ENCODE results near the gene ZBTB25. TPM values are rescaled to one million over a fixed set of nuclear protein-coding genes. Genes with fewer than 3 reads are reported as not detected.

The ZBTB25 gene
- total RNA-seq, 2 experiments from 2014 or later: 32.7 to 40.0 TPM

DNA sequence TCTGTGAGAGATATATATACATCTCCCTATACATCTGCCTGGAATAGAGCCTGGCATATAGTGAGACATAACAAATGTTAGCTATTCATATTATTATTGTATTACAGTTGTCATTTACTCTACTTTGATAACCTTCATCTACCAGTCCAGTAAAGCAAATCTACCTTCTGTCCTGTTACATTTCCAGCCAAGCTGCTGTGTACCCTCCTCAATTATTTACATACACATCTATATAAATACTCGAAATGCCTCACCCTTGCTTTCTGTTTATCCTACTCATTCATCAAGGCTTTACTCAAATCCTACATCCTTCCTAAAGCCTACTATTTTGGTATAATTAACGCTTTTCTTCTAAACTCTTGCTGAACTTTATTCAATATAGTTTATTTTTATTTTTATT, 9.6 kb upstream of the ZBTB25 start:
- Mint-ChIP-seq H3K4me1 (peaks cover 70% of the 10 kb centered on the region), H3K9me3 (ENCODE audit: low read depth) (no peaks in the 10 kb centered on the region), H3K36me3 (ENCODE audit: low read depth) (peaks cover 16% of the 10 kb centered on the region), H3K4me3 (no peak overlapping the region), H3K27me3 (no peaks in the 10 kb centered on the region), H3K27ac (no peak overlapping the region)
- POLR2A ChIA-PET: no interaction called here
- no peak for ATAC-seq
- no peak for DNase-seq
- intact Hi-C loops (cut with DNase I, micrococcal nuclease): no loop called here
- CTCF ChIA-PET: interaction anchor here (1.2 kb wide), 1 partner anchor 10 kb away, joined by 3 read pairs; the partner anchor contains the start of gene ZBTB25

DNA sequence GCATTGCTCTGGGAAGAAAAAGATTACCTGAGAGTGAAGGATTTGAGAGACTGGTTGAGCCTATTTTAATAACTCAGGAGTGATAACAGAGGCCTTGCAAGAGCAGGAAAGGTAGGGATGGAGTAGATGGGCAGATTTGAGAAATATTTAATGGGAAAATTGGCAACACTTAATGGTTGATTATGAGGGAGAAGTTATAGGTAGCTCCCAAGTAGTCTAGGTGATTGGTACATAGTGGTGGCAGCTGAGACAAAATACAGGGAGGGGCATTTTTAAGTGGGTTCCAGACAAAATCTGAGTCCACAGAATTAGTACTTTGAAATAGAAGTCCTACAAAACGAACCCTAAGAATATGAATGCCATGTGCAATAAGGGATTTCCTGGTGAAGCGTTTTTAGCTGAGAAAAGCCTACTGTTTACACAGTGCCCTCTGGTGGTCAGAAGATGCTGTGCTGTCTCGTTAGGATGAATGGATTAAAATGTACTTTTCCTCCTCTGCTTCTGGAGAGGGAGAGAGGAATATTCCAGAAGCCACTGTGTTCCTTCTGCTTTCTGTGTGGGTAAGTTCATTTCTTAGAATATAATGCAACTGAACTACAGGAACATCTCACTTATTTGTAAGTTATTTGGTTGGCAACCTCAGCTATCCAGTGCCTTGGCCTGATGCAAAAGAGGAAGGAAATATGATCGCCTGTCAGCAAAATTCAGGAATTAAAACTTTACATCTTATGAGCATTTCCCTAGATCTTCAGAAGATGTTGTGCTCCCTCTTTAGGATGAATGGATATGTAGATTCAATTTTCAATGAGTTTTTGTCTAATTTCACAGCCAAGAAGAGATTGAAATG, 7.4 kb upstream of the ZBTB25 start:
- H3K27ac Mint-ChIP-seq: peak overlapping the region; percentile 85
- ATAC-seq: no peak

DNA sequence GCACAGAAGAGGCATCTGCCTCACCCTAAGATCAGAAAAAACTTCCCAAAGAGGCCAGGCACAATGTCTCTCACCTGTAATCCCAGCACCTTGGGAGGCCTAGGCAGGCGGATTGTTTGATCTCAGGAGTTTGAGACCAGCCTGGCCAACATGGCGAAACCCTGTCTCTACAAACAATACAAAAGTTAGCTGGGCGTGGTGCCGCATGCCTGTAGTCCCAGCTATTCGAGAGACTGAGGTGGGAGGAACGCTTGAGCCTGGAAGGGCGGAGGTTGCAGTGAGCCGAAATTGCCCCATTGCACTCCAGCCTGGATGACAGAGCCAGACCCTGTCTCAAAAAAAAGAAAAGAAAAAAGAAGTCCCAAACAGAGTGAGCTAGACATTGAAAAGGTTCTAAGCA, 5.4 kb upstream of the ZBTB25 start:
- Mint-ChIP-seq H3K4me1 (peaks cover 66% of the 10 kb centered on the region), H3K9me3 (ENCODE audit: low read depth) (no peaks in the 10 kb centered on the region), H3K36me3 (ENCODE audit: low read depth) (peaks cover 33% of the 10 kb centered on the region), H3K27ac (peak overlapping the region; percentile 85), H3K27me3 (no peaks in the 10 kb centered on the region), H3K4me3 (peak overlapping the region; percentile 24)
- CTCF ChIA-PET: interaction anchor here (0.7 to 2.8 kb wide), 7 partner anchors 12 to 165 kb away, joined by 3 to 20 read pairs (median 3); partner anchors contain the start of gene HSPA2
- intact Hi-C loops (cut with DNase I, micrococcal nuclease): loop anchor here (5.0 to 10.0 kb wide), 6 partner anchors 644 to 1034 kb away; partner anchors contain the start of genes FUT8 (in 1 of the 2), PPP2R5E (in 1 of the 2), SGPP1 (in 1 of the 2) and WDR89 (in 1 of the 2)
- no peak for ATAC-seq
- DNase-seq: no peak
- POLR2A ChIA-PET: interaction anchor here (1.5 kb wide), 1 partner anchor 32 kb away, joined by 4 read pairs; the partner anchor contains the start of gene HSPA2

More for the DNA sequence above, 7.4 kb upstream of the ZBTB25 start:
- Mint-ChIP-seq H3K4me3 (peak overlapping the region; percentile 24), H3K27me3 (no peaks in the 10 kb centered on the region), H3K36me3 (ENCODE audit: low read depth) (peaks cover 24% of the 10 kb centered on the region), H3K4me1 (peaks cover 73% of the 10 kb centered on the region), H3K9me3 (ENCODE audit: low read depth) (no peaks in the 10 kb centered on the region)
- ChIA-PET POLR2A (interaction anchor here (0.9 to 1.2 kb wide), 3 partner anchors 9 to 124 kb away, joined by 3 to 8 read pairs (median 3); partner anchors contain the start of gene HSPA2), CTCF (interaction anchor here (0.6 to 2.8 kb wide), 29 partner anchors 9 to 171 kb away, joined by 3 to 34 read pairs (median 6); partner anchors contain the start of genes HSPA2 and MTHFD1)
- peak; percentile 76 for DNase-seq
- intact Hi-C loops (cut with DNase I, micrococcal nuclease): loop anchor here (1.0 to 2.0 kb wide), 3 partner anchors 44 to 167 kb away; no protein-coding TSS in a partner anchor

DNA sequence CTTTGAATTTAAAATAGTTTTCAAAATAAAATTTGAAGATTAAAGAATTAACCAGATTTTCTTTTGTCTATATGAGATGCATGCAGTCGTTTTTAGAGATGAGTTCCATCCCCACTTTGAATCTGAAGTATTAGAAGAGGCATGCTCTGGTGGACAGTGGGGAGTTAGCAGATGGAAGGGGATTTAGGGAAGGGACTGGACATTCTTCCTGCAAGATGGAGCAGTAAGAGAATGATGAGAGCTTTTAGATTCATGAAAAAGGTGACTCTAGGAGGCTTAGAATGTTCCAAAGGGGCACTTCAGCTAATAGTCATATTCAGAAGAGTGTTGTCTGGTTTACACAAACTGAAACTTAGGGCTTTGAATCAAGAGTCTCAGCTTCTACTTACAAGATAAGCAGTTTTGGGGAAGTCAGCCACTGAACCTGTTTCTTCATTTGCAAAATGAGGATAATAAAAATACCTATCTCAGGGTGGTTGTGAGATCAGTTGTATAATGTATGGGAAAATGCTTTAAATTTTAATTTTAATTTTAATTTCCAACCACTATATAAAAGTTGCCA, 4.7 kb upstream of the ZBTB25 start:
- Mint-ChIP-seq H3K4me1 (peaks cover 62% of the 10 kb centered on the region), H3K27ac (peak overlapping the region; percentile 95), H3K9me3 (ENCODE audit: low read depth) (no peaks in the 10 kb centered on the region), H3K4me3 (peak overlapping the region; percentile 98), H3K36me3 (ENCODE audit: low read depth) (peaks cover 33% of the 10 kb centered on the region), H3K27me3 (no peaks in the 10 kb centered on the region)
- DNase-seq: no peak
- no peak for ATAC-seq
- ChIA-PET CTCF (interaction anchor here (0.6 to 1.3 kb wide), 8 partner anchors 12 to 79 kb away, joined by 3 to 4 read pairs (median 3); partner anchors contain the start of gene HSPA2), POLR2A (interaction anchor here (0.8 to 1.5 kb wide), 3 partner anchors 32 to 120 kb away, joined by 3 to 5 read pairs (median 4); partner anchors contain the start of genes HSPA2 and MTHFD1)
- intact Hi-C loops (cut with DNase I, micrococcal nuclease): loop anchor here (5.0 to 10.0 kb wide), 6 partner anchors 643 to 1033 kb away; partner anchors contain the start of genes FUT8 (in 1 of the 2), PPP2R5E (in 1 of the 2), SGPP1 (in 1 of the 2) and WDR89 (in 1 of the 2)

DNA sequence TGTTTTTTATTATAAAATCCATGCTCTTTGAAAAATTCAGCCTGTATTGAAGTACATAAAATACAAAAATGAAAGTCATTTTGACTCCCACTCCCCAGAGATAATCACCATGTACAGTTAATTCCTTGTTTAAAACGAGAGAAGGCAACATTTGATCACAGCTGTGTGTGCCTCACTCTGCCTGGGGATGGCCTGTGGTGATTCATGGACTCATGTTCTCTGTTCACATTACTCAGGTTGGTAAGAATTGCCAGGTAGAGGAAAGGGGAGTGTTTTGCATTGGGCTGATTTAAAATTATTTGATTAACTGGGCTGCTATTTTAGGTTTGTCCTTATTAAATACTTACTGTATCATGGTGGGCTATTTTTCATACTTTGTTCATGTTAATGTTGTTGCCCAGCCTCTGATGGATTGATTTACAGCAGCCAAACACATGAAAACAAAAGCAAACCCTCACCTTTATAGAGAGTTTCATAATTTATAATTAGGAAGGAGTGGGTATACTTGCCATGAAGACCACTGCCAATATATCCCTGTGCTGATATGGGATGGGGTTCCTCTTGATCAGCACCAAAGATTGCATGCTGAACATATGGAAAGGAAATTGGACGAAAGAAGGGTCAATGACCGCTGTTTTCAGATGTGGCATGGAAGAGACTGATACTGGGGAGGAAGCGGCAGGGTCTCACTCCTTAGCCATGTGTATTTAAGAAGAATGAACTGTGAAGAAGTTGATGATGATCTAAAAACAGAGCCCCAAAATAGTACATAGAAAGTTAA, 3.9 kb upstream of the ZBTB25 start:
- ChIA-PET POLR2A (interaction anchor here (0.7 to 1.5 kb wide), 4 partner anchors 33 to 707 kb away, joined by 3 to 5 read pairs (median 4); partner anchors contain the start of genes HSPA2 and MTHFD1), CTCF (interaction anchor here (0.6 to 1.3 kb wide), 4 partner anchors 11 to 41 kb away, joined by 3 read pairs; no protein-coding TSS in a partner anchor)
- peak; percentile 9 for ATAC-seq
- peak overlapping the region; percentile 95 for H3K27ac Mint-ChIP-seq
- H3K9me3 Mint-ChIP-seq (ENCODE audit: low read depth): no peaks in the 10 kb centered on the region
- peaks cover 62% of the 10 kb centered on the region for H3K4me1 Mint-ChIP-seq
- no peaks in the 10 kb centered on the region for H3K27me3 Mint-ChIP-seq
- intact Hi-C loops (cut with DNase I, micrococcal nuclease): loop anchor here (5.0 to 10.0 kb wide), 6 partner anchors 643 to 1033 kb away; partner anchors contain the start of genes FUT8 (in 1 of the 2), PPP2R5E (in 1 of the 2), SGPP1 (in 1 of the 2) and WDR89 (in 1 of the 2)
- H3K4me3 Mint-ChIP-seq: peak overlapping the region; percentile 98
- H3K36me3 Mint-ChIP-seq (ENCODE audit: low read depth): peaks cover 37% of the 10 kb centered on the region
- DNase-seq: peak; percentile 73

DNA sequence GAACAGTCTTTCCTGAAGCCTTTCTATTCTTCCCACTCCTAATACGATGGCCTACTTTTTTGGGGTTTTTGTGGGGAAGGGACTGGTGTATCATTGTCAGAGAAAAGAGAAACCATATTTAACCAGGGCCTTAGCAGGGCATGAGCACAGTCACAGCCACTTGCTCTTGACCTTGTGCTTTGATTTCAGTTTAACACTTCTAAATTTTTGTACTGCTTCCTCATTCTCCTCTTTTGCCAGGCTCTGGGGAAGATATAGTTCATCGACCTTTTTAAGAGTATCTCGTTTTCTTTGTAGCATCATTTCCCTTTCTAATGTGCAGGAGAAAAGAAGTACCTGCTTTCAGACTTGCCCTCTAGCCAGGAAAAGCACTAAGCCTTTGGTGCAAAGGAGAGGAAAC, 3.1 kb upstream of the ZBTB25 start:
- H3K4me3 Mint-ChIP-seq: peak overlapping the region; percentile 98
- H3K27ac Mint-ChIP-seq: peak overlapping the region; percentile 95
- no peak for DNase-seq
- CTCF ChIA-PET: no interaction called here
- peaks cover 45% of the 10 kb centered on the region for H3K36me3 Mint-ChIP-seq (ENCODE audit: low read depth)
- intact Hi-C loops (cut with DNase I, micrococcal nuclease): loop anchor here (5.0 to 10.0 kb wide), 6 partner anchors 642 to 1032 kb away; partner anchors contain the start of genes FUT8 (in 1 of the 2), PPP2R5E (in 1 of the 2), SGPP1 (in 1 of the 2) and WDR89 (in 1 of the 2)
- H3K9me3 Mint-ChIP-seq (ENCODE audit: low read depth): no peaks in the 10 kb centered on the region
- H3K4me1 Mint-ChIP-seq: peaks cover 60% of the 10 kb centered on the region
- POLR2A ChIA-PET: no interaction called here
- H3K27me3 Mint-ChIP-seq: no peaks in the 10 kb centered on the region
- no peak for ATAC-seq

DNA sequence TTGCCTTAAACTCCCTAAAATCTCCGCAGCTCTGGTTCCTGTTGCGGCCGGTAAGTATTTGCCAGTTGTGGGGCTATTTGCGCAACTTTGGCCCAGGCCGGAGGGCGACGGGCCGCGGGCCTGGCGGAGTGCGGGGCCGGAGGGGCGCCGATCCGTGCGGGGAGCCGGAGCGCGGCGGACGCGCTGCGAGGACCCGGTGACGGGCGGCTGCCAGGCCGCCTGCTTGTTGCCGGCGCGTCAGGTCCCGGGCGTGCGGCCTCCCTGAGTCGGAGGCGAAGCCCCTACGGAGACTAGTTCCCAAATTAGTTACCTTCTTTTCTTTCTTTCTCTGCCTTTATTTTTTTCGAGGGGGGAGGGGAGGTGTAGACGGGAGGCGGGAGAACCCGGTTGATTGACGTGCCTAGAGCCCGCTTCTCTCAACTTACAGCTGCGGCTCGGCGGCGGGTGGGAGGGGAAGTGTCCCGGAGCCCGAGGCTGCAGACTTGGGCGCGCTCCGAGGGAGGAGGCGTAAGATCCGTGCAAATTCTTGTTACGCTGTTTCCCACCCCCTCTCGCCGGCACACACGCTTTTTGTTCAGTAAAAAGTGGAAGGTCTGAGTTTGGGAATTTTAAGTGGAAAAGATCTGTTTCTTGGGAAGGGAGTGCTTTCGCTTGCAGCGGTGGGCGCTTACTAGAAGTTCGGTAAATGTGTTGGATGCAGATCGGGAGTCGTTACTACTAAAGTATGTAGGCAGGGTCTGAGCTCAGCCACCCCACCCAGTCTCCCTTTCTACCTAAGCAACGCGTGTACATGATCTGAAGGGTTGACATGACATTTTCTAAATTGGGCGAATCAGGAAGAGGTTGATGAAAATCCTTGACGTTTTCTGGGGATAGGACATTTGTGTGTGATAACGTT, 1.5 kb upstream of the ZBTB25 start:
- H3K9me3 Mint-ChIP-seq (ENCODE audit: low read depth): no peaks in the 10 kb centered on the region
- H3K36me3 Mint-ChIP-seq (ENCODE audit: low read depth): peaks cover 43% of the 10 kb centered on the region
- intact Hi-C loops (cut with DNase I, micrococcal nuclease): loop anchor here (1.0 to 10.0 kb wide), 12 partner anchors 38 to 1030 kb away; partner anchors contain the start of genes WDR89 (in 2 of the 2), AKAP5 (in 1 of the 2), FNTB (in 1 of the 2) and FUT8 (in 1 of the 2)
- peak; percentile 94 for DNase-seq
- H3K27me3 Mint-ChIP-seq: no peaks in the 10 kb centered on the region
- H3K27ac Mint-ChIP-seq: peak overlapping the region; percentile 97
- peak overlapping the region; percentile 98 for H3K4me3 Mint-ChIP-seq
- CTCF ChIA-PET: interaction anchor here (0.9 to 1.2 kb wide), 3 partner anchors 21 to 167 kb away, joined by 3 to 7 read pairs (median 3); no protein-coding TSS in a partner anchor
- peaks cover 51% of the 10 kb centered on the region for H3K4me1 Mint-ChIP-seq
- ATAC-seq: peak; percentile 38
- POLR2A ChIA-PET: interaction anchor here (0.7 to 1.0 kb wide), 3 partner anchors 40 to 117 kb away, joined by 3 to 4 read pairs (median 3); partner anchors contain the start of genes AKAP5 and MTHFD1

DNA sequence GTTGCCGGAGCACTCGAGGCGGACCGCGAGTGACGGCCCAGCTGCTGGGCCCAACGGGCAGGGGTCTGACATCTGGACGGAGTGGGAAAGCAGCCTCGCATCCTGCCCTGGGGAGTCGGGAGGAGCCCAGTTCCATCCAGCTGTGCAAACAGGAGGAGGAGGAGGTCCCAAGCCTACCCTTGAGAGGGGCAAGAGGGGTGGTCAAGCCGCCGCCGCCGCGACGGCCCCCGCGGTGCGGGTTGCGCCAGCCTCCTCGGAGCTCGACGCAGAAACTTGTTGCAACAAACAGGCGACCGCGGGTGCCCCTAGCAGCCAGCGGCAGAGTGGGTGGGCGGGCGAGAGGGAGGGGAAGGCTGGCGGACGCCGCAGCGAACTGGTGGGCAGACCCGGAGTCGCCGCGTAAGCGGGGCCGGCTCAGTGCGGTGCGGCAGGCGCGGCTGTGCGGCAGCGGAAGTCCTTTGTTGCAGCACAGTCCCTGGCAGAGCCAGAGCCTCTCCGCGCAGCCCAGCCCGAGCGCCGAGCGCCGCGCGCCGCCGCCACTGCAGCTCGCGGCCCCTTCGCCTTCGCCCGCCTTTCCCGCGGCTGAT, 765 bp upstream of the ZBTB25 start, which contains the start of gene ZBTB1:
ZBTB1 (plus strand) TSS at position 461 of the 587 bp plus-strand sequence. CDS start 16,735 bp downstream, outside the sequence.
- peaks cover 51% of the 10 kb centered on the region for H3K4me1 Mint-ChIP-seq
- DNase-seq: peak; percentile 94
- H3K4me3 Mint-ChIP-seq: peak within 1 kb of the TSS; percentile 98
- no peaks in the 10 kb centered on the region for H3K27me3 Mint-ChIP-seq
- CTCF ChIA-PET: interaction anchor here (0.9 to 1.2 kb wide), 3 partner anchors 20 to 166 kb away, joined by 3 to 7 read pairs (median 3); no protein-coding TSS in a partner anchor
- peak within 1 kb of the TSS; percentile 99 for H3K27ac Mint-ChIP-seq
- POLR2A ChIA-PET: interaction anchor here (0.9 to 1.0 kb wide), 2 partner anchors 39 to 116 kb away, joined by 3 to 4 read pairs; partner anchors contain the start of genes AKAP5 and MTHFD1
- peak; percentile 45 for ATAC-seq
- no peaks in the 10 kb centered on the region for H3K9me3 Mint-ChIP-seq (ENCODE audit: low read depth)
- peaks cover 51% of the 10 kb centered on the region for H3K36me3 Mint-ChIP-seq (ENCODE audit: low read depth)
- intact Hi-C loops (cut with DNase I, micrococcal nuclease): loop anchor here (1.0 to 10.0 kb wide), 9 partner anchors 37 to 1030 kb away; partner anchors contain the start of genes AKAP5 (in 1 of the 2), FNTB (in 1 of the 2), MAX (in 1 of the 2) and PPP2R5E (in 1 of the 2)

Data from activated CD4-positive, alpha-beta T cell treated with anti-CD3 and anti-CD28 coated beads for 36 hours (primary cell).